ENCODE measurements around the gene ZSCAN23. TPM values are rescaled to one million over a fixed set of nuclear protein-coding genes. Genes with fewer than 3 reads are reported as not detected.

Gene ZSCAN23
- total RNA-seq, 4 donors from 2014 or later = 1.5 to 6.6 (median 2.6) TPM

DNA sequence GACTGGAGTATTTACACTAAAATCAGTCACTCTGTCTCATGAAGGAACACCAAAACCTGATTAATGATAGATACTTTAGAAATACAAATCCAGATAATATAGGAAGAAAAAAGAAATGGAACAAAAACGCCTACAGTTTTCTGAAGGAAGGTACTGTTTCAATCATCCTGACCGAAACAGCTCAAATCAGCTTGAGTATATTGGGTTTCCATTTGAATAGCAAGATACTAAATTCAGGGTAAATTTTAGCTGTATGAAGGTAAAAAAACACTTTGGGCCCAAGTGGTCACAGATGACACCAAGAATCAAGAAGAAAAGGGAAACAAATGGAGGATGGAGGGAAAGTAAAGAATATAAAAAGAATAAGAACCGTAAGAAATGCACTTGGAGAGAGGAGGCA is 6.9 kb downstream of the ZSCAN23 start:
- H3K4me1 ChIP-seq = no peaks in the 10 kb centered on the region
- H3K27ac ChIP-seq = no peak overlapping the region
- 94 to 98% methylated on average over 3 of the region's 3 CpGs for WGBS, 2 donors
- DNase-seq (ENCODE audit: low spot score in 2 of 2) = no peak
- H3K9me3 ChIP-seq = no peaks in the 10 kb centered on the region
- H3K36me3 ChIP-seq = peaks cover 0 to 17% (median 0%) of the 10 kb centered on the region in 3 donors
- no peaks in the 10 kb centered on the region for H3K27me3 ChIP-seq
- no peak for TF ChIP-seq POLR2A (IDR thresholded peaks at IDR 0.05)
- TF ChIP-seq, protein P1, sequence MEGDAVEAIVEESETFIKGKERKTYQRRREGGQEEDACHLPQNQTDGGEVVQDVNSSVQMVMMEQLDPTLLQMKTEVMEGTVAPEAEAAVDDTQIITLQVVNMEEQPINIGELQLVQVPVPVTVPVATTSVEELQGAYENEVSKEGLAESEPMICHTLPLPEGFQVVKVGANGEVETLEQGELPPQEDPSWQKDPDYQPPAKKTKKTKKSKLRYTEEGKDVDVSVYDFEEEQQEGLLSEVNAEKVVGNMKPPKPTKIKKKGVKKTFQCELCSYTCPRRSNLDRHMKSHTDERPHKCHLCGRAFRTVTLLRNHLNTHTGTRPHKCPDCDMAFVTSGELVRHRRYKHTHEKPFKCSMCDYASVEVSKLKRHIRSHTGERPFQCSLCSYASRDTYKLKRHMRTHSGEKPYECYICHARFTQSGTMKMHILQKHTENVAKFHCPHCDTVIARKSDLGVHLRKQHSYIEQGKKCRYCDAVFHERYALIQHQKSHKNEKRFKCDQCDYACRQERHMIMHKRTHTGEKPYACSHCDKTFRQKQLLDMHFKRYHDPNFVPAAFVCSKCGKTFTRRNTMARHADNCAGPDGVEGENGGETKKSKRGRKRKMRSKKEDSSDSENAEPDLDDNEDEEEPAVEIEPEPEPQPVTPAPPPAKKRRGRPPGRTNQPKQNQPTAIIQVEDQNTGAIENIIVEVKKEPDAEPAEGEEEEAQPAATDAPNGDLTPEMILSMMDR (IDR thresholded peaks at IDR 0.05) = no peak
- TF ChIP-seq EP300 (IDR thresholded peaks at IDR 0.05) = no peak
- no peak overlapping the region for H3K4me3 ChIP-seq

DNA sequence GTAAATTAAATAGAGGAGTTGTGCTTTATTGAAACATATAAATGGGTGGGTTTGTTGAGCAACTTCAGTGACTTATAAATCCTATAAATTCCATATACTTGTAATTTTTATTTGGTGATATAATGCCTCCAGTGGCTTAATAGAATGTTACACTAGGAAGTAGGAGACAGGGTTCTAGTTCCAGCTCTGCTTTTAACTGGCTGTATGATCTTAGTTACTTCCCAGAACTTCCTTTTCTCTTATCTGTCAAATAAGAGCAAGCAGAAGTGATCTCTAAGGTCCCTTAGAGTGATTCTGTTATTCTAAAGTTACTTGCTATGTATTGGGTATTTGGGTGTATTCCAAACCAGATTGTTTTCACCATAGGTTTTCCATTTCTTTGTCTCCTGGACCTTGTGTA is 10.2 kb downstream of the ZSCAN23 start:
- Histone ChIP-seq H3K36me3 (peaks cover 0 to 29% (median 0%) of the 10 kb centered on the region in 3 donors), H3K9me3 (no peaks in the 10 kb centered on the region), H3K4me1 (no peaks in the 10 kb centered on the region), H3K27me3 (no peaks in the 10 kb centered on the region), H3K4me3 (no peak overlapping the region), H3K27ac (no peak overlapping the region)
- DNase-seq (ENCODE audit: low spot score in 2 of 2) = no peak
- TF ChIP-seq, protein P1 (IDR thresholded peaks at IDR 0.05) = no peak
- no peak for TF ChIP-seq EP300 (IDR thresholded peaks at IDR 0.05)
- TF ChIP-seq POLR2A (IDR thresholded peaks at IDR 0.05) = no peak

DNA sequence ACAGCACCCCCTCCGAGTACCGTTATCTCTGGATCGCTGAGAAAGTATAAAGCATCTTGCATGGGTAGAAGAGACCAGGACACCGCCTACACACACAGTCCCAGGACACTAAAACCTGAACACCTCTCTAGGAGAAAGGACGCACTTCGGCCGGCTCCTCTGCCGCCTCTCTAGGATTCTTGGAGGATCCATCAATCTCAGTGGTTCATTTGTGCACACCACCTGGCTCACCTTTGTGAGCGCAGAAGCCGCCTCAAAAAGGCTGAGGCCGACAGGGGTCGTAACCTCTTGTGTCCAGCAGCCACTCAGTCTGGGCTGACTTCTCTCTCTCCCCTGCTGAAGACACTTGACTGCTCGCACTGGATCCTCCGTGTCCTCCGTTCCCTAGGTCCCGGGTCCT is 13.5 kb downstream of the ZSCAN23 start:
- Histone ChIP-seq H3K4me1 (no peaks in the 10 kb centered on the region), H3K27ac (no peak overlapping the region), H3K4me3 (no peak overlapping the region), H3K36me3 (peaks cover 0 to 22% (median 0%) of the 10 kb centered on the region in 3 donors), H3K27me3 (no peaks in the 10 kb centered on the region), H3K9me3 (peaks cover 0 to 9% (median 0%) of the 10 kb centered on the region in 4 donors)
- no peak for DNase-seq (ENCODE audit: low spot score in 2 of 2)
- WGBS, 2 donors = 83 to 91% methylated on average over 15 to 16 of the region's 16 CpGs
- TF ChIP-seq, protein P1 (IDR thresholded peaks at IDR 0.05) = no peak
- TF ChIP-seq EP300 (IDR thresholded peaks at IDR 0.05) = no peak
- no peak for TF ChIP-seq POLR2A (IDR thresholded peaks at IDR 0.05)

DNA sequence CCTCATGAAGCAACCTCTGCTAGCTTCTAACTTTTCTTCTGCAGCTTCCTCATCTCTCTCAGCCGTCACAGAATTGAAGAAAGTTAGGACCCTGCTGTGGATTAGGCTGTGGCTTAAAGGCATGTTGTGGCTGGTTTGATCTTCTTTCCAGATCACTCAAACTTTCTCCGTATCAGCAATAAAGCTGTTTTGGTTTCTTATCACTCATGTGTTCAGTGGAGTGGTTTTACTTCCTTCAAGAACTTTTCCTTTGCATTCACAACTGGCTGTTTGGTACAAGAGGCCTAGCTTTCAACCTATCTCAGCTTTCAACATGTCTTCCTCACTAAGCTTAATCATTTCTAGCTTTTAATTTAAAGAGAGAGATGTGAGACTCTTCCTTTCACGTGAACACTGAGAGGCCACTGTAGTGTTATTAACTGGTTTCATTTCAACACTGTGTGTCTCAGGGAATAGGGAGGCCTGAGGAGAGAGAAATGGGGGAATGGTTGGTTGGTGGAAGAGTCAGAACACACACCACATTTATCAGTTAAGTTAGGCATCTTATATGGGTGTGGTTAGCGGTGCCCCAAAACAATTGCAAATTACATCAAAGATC is 17.2 kb downstream of the ZSCAN23 start:
- no peak overlapping the region for H3K4me3 ChIP-seq
- H3K9me3 ChIP-seq = peaks cover 0 to 9% (median 0%) of the 10 kb centered on the region in 4 donors
- no peaks in the 10 kb centered on the region for H3K4me1 ChIP-seq
- 92 to 93% methylated on average over 4 of the region's 4 CpGs for WGBS, 2 donors
- DNase-seq (ENCODE audit: low spot score in 2 of 2) = no peak
- H3K36me3 ChIP-seq = peaks cover 0 to 24% (median 0%) of the 10 kb centered on the region in 3 donors
- TF ChIP-seq, protein P1 (IDR thresholded peaks at IDR 0.05) = no peak
- TF ChIP-seq POLR2A (IDR thresholded peaks at IDR 0.05) = no peak
- no peak for TF ChIP-seq EP300 (IDR thresholded peaks at IDR 0.05)
- no peak overlapping the region for H3K27ac ChIP-seq
- H3K27me3 ChIP-seq = no peaks in the 10 kb centered on the region

DNA sequence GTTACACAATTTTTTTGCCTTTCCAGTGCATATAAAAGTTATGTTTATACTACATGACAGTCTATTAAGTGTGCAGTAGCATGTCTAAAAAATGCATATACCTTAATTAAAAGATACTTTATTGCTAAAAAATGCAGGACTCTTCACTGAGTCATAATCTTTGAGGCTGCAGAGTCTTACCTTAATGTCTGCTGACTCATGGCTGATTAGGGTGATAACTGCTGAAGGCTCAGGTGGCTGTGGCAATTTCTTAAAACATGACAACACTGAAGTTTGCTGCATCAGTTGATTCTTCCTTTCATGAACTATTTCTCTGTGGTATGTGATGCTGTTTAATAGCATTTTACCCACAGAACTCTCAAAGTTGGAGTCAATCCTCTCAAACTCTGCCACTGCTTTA is 19.1 kb downstream of the ZSCAN23 start:
- Histone ChIP-seq H3K36me3 (peaks cover 0 to 13% (median 0%) of the 10 kb centered on the region in 3 donors), H3K27ac (no peak overlapping the region), H3K9me3 (peaks cover 0 to 9% (median 0%) of the 10 kb centered on the region in 4 donors), H3K4me3 (no peak overlapping the region), H3K4me1 (no peaks in the 10 kb centered on the region), H3K27me3 (no peaks in the 10 kb centered on the region)
- no peak for TF ChIP-seq EP300 (IDR thresholded peaks at IDR 0.05)
- no peak for TF ChIP-seq POLR2A (IDR thresholded peaks at IDR 0.05)
- TF ChIP-seq, protein P1 (IDR thresholded peaks at IDR 0.05) = no peak
- no peak for DNase-seq (ENCODE audit: low spot score in 2 of 2)
